Stimulated activated effector memory CD8-positive, alpha-beta T cell treated with anti-CD3 and anti-CD28 coated beads, Interleukin-12 subunit alpha, Interleukin-12 subunit beta, amount 100 ng/mL, for 72 hours (primary cell): ENCODE results near the gene GBP7.

ENCODE experiments used
- ATAC-seq: fragments of 150-1000 bp; cut with Tn5 transposase; 2 replicates; pipeline ENCODE4 v1.10.0; 2021
- DNase-seq, 2 donors: peaks; one replicate each; pipeline ENCODE4 v3.0.0; 2021 to 2022; ENCODE audit warnings: low spot score in 2 of 2
- H3K27ac Mint-ChIP-seq: one replicate; pipeline ENCODE4 v1.8.0; 2022; ENCODE audit warnings: mild to moderate bottlenecking, mixed read lengths
- H3K36me3 Mint-ChIP-seq: one replicate; pipeline ENCODE4 v1.8.0; 2022; ENCODE audit warnings: mild to moderate bottlenecking, mixed read lengths
- H3K4me1 Mint-ChIP-seq: one replicate; pipeline ENCODE4 v1.8.0; 2022; ENCODE audit warnings: mixed read lengths
- H3K4me3 Mint-ChIP-seq: one replicate; pipeline ENCODE4 v1.8.0; 2022; ENCODE audit warnings: mild to moderate bottlenecking, mixed read lengths
- H3K9me3 Mint-ChIP-seq: one replicate; pipeline ENCODE4 v1.8.0; 2022; ENCODE audit warnings: mixed read lengths

The GBP7 gene

GRCh38 chr1:89104147-89104546, 71.7 kb downstream of the GBP7 start:
- DNase-seq (no peak), ATAC-seq (peak; percentile 67)
- Mint-ChIP-seq H3K27ac (peak overlapping the region; percentile 1), H3K36me3 (peaks cover 6% of the 10 kb centered on the region), H3K9me3 (peaks cover 2% of the 10 kb centered on the region), H3K4me3 (no peak overlapping the region), H3K4me1 (peaks cover 31% of the 10 kb centered on the region)

- Mint-ChIP-seq H3K36me3 (peaks cover 6% of the 10 kb centered on the region), H3K9me3 (peaks cover 5% of the 10 kb centered on the region), H3K27ac (no peak overlapping the region), H3K4me3 (no peak overlapping the region), H3K4me1 (peaks cover 24% of the 10 kb centered on the region)
- no peak for DNase-seq
- ATAC-seq: no peak
Measured at GRCh38 chr1:89102021-89102420, 73.8 kb downstream of the GBP7 start.

- peaks cover 15% of the 10 kb centered on the region for H3K4me1 Mint-ChIP-seq
- H3K27ac Mint-ChIP-seq: no peak overlapping the region
- DNase-seq (no peak), ATAC-seq (no peak)
- peaks cover 6% of the 10 kb centered on the region for H3K9me3 Mint-ChIP-seq
- H3K36me3 Mint-ChIP-seq: peaks cover 6% of the 10 kb centered on the region
- H3K4me3 Mint-ChIP-seq: no peak overlapping the region
Measured at GRCh38 chr1:89100412-89100811, 75.4 kb downstream of the GBP7 start.

- Mint-ChIP-seq H3K9me3 (peaks cover 6% of the 10 kb centered on the region), H3K27ac (no peak overlapping the region), H3K4me3 (no peak overlapping the region), H3K36me3 (peaks cover 6% of the 10 kb centered on the region), H3K4me1 (no peaks in the 10 kb centered on the region)
- no peak for ATAC-seq
- DNase-seq: no peak
Measured at GRCh38 chr1:89098857-89099256, 76.9 kb downstream of the GBP7 start.

- DNase-seq: no peak
- Mint-ChIP-seq H3K4me3 (no peak overlapping the region), H3K27ac (no peak overlapping the region), H3K9me3 (peaks cover 6% of the 10 kb centered on the region), H3K36me3 (no peaks in the 10 kb centered on the region), H3K4me1 (no peaks in the 10 kb centered on the region)
- ATAC-seq: no peak
Measured at GRCh38 chr1:89095737-89096136, 80.1 kb downstream of the GBP7 start.

GRCh38 chr1:89089962-89090361, 85.8 kb downstream of the GBP7 start:
- ATAC-seq (no peak), DNase-seq (no peak)
- H3K36me3 Mint-ChIP-seq: no peaks in the 10 kb centered on the region
- no peak overlapping the region for H3K4me3 Mint-ChIP-seq
- no peaks in the 10 kb centered on the region for H3K4me1 Mint-ChIP-seq
- no peaks in the 10 kb centered on the region for H3K9me3 Mint-ChIP-seq
- no peak overlapping the region for H3K27ac Mint-ChIP-seq

- ATAC-seq (no peak), DNase-seq (no peak)
- no peaks in the 10 kb centered on the region for H3K36me3 Mint-ChIP-seq
- H3K9me3 Mint-ChIP-seq: no peaks in the 10 kb centered on the region
- peaks cover 9% of the 10 kb centered on the region for H3K4me1 Mint-ChIP-seq
- no peak overlapping the region for H3K4me3 Mint-ChIP-seq
- H3K27ac Mint-ChIP-seq: no peak overlapping the region
Measured at GRCh38 chr1:89088572-89088971, 87.2 kb downstream of the GBP7 start.

GRCh38 chr1:89087241-89087640, 88.6 kb downstream of the GBP7 start:
- H3K36me3 Mint-ChIP-seq: no peaks in the 10 kb centered on the region
- H3K4me1 Mint-ChIP-seq: peaks cover 9% of the 10 kb centered on the region
- no peak overlapping the region for H3K27ac Mint-ChIP-seq
- H3K4me3 Mint-ChIP-seq: no peak overlapping the region
- no peak for ATAC-seq
- H3K9me3 Mint-ChIP-seq: no peaks in the 10 kb centered on the region
- DNase-seq: no peak

- H3K4me1 Mint-ChIP-seq: peaks cover 9% of the 10 kb centered on the region
- H3K36me3 Mint-ChIP-seq: no peaks in the 10 kb centered on the region
- DNase-seq (peak in 1 of 2 donors; percentile 66), ATAC-seq (peak; percentile 39)
- H3K9me3 Mint-ChIP-seq: no peaks in the 10 kb centered on the region
- no peak overlapping the region for H3K27ac Mint-ChIP-seq
- no peak overlapping the region for H3K4me3 Mint-ChIP-seq
Measured at GRCh38 chr1:89085781-89086180, 90.0 kb downstream of the GBP7 start.
